Spleen (tissue), 7 donors: ENCODE data around the gene MICAL3.

Source experiments
- POLR2A ChIP-seq, 3 donors: fragments of 450-650 bp; IDR thresholded peaks; one replicate each; pipeline ENCODE4 v1.5.1; 2017; ENCODE audit warnings: antibody characterized with exemption in 3 of 3, mild to moderate bottlenecking in 1 of 3
- POLR2AphosphoS5 ChIP-seq, 3 donors: sonication (generic); formaldehyde crosslinking; IDR thresholded peaks; one replicate each; pipeline ENCODE4 v1.5.1; 2017; ENCODE audit warnings: antibody characterized with exemption in 3 of 3
- TF ChIP-seq, protein P1 (sequence below), 11 experiments: fragments of 200-600 bp in 7 of 11; fragments of 450-650 bp in 4 of 11; sonication (generic) in 4 of 11; IDR thresholded peaks in 8 of 11; conservative IDR thresholded peaks in 3 of 11; 1 replicate in 7 of 11; 2 replicates in 4 of 11; pipeline versions ENCODE4 v1.4.0 to v1.8.0; 2016 to 2021; ENCODE audit warnings: antibody characterized with exemption in 11 of 11, inconsistent platforms in 4 of 11, mild to moderate bottlenecking in 1 of 11
- donor health status: DM: no; HTN: no; CAD: no; lungs with moderate emphysema.
- donor health status: DM: no; HTN: no; CAD: no.
- donor health status: DM: no; HTN: no; CAD: no.

- TF ChIP-seq POLR2AphosphoS5 (IDR thresholded peaks at IDR 0.05) (no peak), POLR2A (IDR thresholded peaks at IDR 0.05) (no peak)
- TF ChIP-seq, protein P1, sequence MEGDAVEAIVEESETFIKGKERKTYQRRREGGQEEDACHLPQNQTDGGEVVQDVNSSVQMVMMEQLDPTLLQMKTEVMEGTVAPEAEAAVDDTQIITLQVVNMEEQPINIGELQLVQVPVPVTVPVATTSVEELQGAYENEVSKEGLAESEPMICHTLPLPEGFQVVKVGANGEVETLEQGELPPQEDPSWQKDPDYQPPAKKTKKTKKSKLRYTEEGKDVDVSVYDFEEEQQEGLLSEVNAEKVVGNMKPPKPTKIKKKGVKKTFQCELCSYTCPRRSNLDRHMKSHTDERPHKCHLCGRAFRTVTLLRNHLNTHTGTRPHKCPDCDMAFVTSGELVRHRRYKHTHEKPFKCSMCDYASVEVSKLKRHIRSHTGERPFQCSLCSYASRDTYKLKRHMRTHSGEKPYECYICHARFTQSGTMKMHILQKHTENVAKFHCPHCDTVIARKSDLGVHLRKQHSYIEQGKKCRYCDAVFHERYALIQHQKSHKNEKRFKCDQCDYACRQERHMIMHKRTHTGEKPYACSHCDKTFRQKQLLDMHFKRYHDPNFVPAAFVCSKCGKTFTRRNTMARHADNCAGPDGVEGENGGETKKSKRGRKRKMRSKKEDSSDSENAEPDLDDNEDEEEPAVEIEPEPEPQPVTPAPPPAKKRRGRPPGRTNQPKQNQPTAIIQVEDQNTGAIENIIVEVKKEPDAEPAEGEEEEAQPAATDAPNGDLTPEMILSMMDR (IDR thresholded peaks at IDR 0.05 in 8 of 11, conservative IDR thresholded peaks at IDR 0.05 in 3 of 11): no peak
These were observed 1.5 kb downstream of the MICAL3 start for GRCh38 chr22:18022876-18023275.
